ENCODE data around the gene ZNF217. TPM values are rescaled to one million over a fixed set of nuclear protein-coding genes. Genes with fewer than 3 reads are reported as not detected.

The ZNF217 gene
- total and polyA plus RNA-seq, 2 of the 8 experiments (the other 6 are each of a cell fraction or from before 2014, with no cell fraction given), result 15.3 to 87.9 TPM

GRCh38 chr20:53574259-53574789, 19.3 kb downstream of the ZNF217 start (continued):
- TF ChIP-seq CTCF (IDR thresholded peaks at IDR 0.05; ENCODE audit: control extremely low read depth in 1 of 3, insufficient read depth in 1 of 3, low read depth in 1 of 3, low read length in 3 of 3) (no peak), ATF3 (IDR thresholded peaks at IDR 0.05; ENCODE audit: insufficient read depth, low read depth, low read length) (no peak), CHD1 (IDR thresholded peaks at IDR 0.05; ENCODE audit: low read depth, low read length) (no peak), CHD7 (IDR thresholded peaks at IDR 0.05; ENCODE audit: insufficient replicate concordance, low read length) (no peak)

Measured in H1 (cell line).